Subcutaneous adipose tissue (tissue), 4 donors: ENCODE results near the gene CCNE1. TPM values are rescaled to one million over a fixed set of nuclear protein-coding genes. Genes with fewer than 3 reads are reported as not detected.

Experiments used
- total RNA-seq, 4 donors: library from RNA; depleted of rRNA; stranded (reverse); fragments of >200 nt; gene quantifications; one replicate each; pipeline ENCODE4 v1.1.0, GENCODE V29; 2016
- TF ChIP-seq, protein P1 (sequence below): fragments of 450-650 bp; IDR thresholded peaks from one replicate; pipeline ENCODE4 v1.5.1; 2016; ENCODE audit warnings: low read depth, mild to moderate bottlenecking, control low read depth, antibody characterized with exemption, moderate library complexity

The CCNE1 gene
- total RNA-seq, 4 donors from 2014 or later = 1.1 to 2.7 (median 2.1) TPM

DNA sequence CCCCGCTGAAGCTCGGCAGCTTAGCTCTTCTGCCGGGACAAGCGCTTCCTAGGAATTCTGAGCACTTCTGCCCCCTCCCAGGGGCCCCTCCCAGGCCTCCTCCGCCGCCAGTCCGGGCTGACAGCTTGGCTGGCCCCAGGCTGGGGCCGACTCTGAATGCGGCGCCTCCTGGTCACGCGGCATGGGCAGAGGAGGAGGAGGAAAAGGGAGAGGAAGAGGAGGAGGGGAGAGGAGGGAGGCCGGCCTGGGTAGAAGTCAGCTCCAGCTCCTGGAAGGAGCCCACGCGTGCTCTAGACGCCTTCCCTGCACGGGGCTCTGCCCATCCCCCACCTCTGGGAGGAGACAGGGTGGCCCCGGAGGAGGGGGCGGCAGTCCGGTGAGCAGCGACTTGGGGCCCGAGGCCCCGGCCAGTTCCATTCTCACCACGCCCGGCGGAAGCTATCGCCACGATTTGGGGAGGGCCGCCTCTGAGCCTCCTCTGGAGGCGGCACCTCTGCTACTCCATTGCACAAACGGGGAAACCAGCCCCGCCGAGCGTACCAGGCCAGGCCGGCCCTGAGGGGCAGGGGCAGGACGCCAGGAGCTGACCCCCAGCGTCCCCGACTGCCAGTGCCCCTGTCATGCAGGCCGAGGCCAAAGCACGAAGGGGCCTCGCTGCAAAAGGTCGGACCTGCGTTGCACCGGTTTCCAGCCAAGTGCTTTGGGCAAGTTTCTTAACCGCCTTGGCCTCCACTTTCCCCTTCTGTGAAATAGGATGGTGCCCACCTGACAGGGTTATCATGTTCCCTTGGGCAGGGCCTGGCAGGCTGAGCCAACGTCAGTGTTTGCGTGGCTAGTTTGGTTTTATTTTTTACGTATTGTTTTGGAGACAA is 31.6 kb downstream of the CCNE1 start:
- TF ChIP-seq, protein P1, sequence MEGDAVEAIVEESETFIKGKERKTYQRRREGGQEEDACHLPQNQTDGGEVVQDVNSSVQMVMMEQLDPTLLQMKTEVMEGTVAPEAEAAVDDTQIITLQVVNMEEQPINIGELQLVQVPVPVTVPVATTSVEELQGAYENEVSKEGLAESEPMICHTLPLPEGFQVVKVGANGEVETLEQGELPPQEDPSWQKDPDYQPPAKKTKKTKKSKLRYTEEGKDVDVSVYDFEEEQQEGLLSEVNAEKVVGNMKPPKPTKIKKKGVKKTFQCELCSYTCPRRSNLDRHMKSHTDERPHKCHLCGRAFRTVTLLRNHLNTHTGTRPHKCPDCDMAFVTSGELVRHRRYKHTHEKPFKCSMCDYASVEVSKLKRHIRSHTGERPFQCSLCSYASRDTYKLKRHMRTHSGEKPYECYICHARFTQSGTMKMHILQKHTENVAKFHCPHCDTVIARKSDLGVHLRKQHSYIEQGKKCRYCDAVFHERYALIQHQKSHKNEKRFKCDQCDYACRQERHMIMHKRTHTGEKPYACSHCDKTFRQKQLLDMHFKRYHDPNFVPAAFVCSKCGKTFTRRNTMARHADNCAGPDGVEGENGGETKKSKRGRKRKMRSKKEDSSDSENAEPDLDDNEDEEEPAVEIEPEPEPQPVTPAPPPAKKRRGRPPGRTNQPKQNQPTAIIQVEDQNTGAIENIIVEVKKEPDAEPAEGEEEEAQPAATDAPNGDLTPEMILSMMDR = no peak

DNA sequence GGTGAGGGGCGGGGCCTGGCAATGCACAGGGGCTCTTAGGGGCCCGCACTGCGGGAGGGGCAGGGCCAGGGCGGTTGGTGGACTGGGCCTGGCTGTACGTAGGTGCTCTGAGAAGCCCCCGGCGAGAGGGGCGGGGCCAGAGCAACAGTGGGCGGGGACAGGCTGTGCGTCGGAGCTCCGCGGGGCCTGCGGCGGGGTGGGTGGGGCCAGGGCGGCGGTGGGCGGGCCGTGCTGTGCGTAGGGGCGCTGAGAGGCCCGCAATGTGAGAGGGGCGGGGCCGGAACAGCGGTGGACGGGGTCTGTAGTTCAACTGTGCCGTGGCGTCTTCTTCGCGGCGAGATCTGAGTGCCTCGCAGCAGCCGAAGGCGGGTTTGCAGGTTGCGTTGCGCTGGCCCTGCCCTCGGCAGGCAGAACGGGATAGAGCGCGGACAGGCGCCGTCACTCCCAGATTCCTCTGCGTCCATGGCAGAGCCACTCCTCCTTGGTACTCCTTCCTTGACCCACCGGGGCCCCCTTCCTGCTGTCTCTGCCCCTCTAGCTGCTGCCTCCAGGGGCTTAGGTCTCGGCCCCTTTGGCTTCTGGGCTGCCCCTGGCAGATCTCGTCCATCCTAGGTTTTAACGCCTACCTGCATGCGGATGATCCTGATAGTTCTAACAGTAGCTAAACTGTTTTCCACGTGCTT is 33.2 kb downstream of the CCNE1 start:
- TF ChIP-seq, protein P1 = no peak

DNA sequence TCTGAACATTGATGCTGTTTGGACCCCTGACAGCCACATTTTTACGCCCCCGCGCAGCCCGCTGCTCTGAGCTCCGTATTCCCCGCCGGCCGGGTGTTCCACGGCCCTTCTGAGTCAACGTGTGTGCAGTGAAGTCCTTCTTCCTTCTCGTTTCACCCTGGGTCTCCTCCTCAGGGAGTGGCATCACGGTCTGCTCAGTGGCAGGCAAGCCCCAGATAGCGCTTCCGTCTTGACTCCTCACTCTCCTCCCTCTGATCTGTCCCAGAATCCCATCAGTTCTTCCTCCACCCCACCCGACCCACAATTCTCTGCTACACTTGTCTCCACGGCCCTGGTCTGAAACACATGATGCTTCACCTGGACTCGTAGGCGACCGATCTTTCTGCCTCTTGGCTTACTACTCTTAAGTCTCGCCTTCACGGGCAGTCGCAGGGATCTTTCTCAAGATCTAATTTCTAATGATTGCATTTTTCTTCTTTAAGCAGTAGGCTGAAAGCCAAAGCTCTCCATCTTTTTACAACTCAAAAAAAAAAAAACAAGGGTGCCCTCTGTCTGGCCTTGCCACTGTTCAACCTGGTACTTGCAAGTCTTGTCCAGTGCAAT is 33.9 kb downstream of the CCNE1 start:
- TF ChIP-seq, protein P1 = no peak

DNA sequence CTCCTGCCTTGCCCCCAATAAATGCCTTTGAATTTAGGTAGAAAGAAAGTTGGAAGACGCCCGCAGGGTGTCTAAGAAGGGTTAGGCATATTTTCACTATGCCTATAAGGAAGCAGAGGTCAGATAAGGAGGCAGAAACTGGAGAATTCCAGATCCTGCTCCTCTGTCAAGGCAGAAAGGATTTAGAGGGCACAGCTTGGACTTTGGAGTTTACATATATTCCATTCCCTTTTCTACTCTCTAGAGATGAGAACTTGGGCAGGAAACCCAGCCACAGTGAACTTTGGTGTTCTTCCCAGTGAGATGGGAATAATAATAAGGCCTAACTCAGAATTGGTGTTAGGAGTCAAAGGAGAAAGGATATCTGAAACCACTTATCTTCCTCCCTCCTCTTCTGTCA is 37.4 kb downstream of the CCNE1 start:
- TF ChIP-seq, protein P1 = no peak

DNA sequence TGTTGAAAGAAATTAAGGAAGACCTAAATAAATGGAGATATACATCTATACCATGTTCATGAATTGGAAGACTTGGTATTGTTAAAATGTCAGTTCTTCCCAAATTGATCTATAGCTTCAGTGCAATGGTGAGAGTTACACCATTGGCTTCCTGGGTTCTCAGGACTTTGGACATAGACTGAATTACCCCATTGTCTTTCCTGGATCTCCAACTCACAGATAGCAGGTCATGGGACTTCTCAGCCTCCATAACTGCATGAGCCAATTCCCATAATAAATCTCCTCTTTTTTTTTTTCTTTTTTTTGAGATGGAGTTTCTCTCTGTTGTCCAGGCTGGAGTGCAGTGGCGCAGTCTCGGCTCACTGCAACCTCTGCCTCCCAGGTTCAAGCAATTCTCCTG is 38.7 kb downstream of the CCNE1 start:
- TF ChIP-seq, protein P1 = no peak

DNA sequence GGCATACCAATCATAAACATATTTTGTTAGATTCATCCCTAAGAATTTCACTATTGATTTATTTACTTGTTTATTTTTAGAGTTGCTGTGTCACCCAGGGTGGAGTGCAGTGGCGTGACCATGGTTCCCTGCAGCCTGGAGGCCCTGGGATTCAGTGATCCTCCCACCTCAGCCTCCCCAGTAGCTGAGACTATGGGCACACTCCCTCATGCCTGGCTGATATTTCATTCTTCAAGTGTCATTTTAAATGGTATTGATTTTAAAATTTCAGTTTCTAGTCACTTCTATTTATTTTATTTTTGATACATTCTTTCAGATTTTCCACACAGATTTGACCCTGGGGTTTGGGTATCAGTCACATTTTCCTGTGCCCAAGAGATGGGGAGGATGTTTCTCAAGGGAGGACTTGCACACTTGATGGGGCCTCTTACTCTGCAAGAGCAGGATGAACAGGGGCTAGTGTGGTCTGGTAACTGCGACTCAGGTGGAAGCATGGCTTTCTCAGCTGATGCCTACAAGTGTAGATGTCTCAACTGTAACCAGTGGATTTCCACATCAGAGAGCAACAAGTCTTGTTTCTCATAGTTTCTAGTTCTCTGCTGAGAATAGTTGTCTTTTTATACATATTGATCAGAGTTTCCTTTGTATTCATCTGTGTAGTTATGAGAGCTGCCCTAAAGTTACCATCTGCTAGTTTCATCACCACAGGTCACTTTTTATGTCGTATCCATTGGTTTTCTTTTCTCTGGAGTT is 40.2 kb downstream of the CCNE1 start:
- TF ChIP-seq, protein P1 = no peak
